DOHH2 (cell line): Measurements from ENCODE around the gene GLCE.

Experiments
- H3F3A ChIP-seq: fragments of 200-600 bp; sonication (generic), shearing (Covaris generic); 2 replicates; pipeline ENCODE4 v1.6.0; 2016; ENCODE audit warnings: antibody characterized with exemption, mild to moderate bottlenecking; ENCODE audit not compliant: control insufficient read depth, insufficient read depth
- H3K27ac ChIP-seq: fragments of 200-600 bp; sonication (generic); 2 replicates; pipeline ENCODE4 v1.5.1; 2014; ENCODE audit warnings: low read depth, mild to moderate bottlenecking, low read length, moderate library complexity
- H3K27me3 ChIP-seq: fragments of 200-600 bp; sonication (generic); 2 replicates; pipeline ENCODE4 v1.6.1; 2014; ENCODE audit warnings: mild to moderate bottlenecking, low read length, mixed read lengths; ENCODE audit not compliant: control insufficient read depth
- H3K36me3 ChIP-seq: fragments of 200-600 bp; sonication (generic); 2 replicates; pipeline ENCODE4 v1.6.1; 2014; ENCODE audit warnings: mild to moderate bottlenecking, low read length, moderate library complexity, mixed read lengths; ENCODE audit not compliant: control insufficient read depth
- H3K4me1 ChIP-seq: fragments of 200-600 bp; sonication (generic); 2 replicates; pipeline ENCODE4 v1.6.1; 2014; ENCODE audit warnings: mild to moderate bottlenecking, low read length, mixed read lengths; ENCODE audit not compliant: control insufficient read depth
- H3K4me2 ChIP-seq: fragments of 200-600 bp; sonication (generic); 2 replicates; pipeline ENCODE4 v1.6.0; 2014; ENCODE audit warnings: mild to moderate bottlenecking, low read length, moderate library complexity
- H3K4me3 ChIP-seq: fragments of 200-600 bp; sonication (generic); 2 replicates; pipeline ENCODE4 v1.5.1; 2014; ENCODE audit warnings: mild to moderate bottlenecking, low read length, mixed read lengths
- H3K79me2 ChIP-seq: fragments of 200-600 bp; sonication (generic); 2 replicates; pipeline ENCODE4 v1.6.1; 2014; ENCODE audit warnings: mild to moderate bottlenecking, low read length, mixed read lengths; ENCODE audit not compliant: control insufficient read depth
- H3K9me2 ChIP-seq: fragments of 200-600 bp; sonication (generic); replicated peaks from 2 replicates; pipeline ENCODE4 v1.6.1; 2014; ENCODE audit warnings: mild to moderate bottlenecking, low read length, mixed read lengths; ENCODE audit not compliant: control insufficient read depth
- H3K9me3 ChIP-seq: fragments of 200-600 bp; sonication (generic); 2 replicates; pipeline ENCODE4 v1.6.1; 2014; ENCODE audit warnings: antibody characterized with exemption, low read length, mixed read lengths; ENCODE audit not compliant: control insufficient read depth, insufficient read depth
- H4K20me1 ChIP-seq: fragments of 200-600 bp; sonication (generic); 2 replicates; pipeline ENCODE4 v1.6.0; 2014; ENCODE audit warnings: low read depth, mild to moderate bottlenecking, antibody characterized with exemption, low read length, moderate library complexity; ENCODE audit not compliant: control insufficient read depth, insufficient read depth
- CTCF ChIP-seq: fragments of 200-600 bp; sonication (generic); IDR thresholded peaks from one replicate; pipeline ENCODE4 v1.5.1; 2014; ENCODE audit warnings: antibody characterized with exemption, mild to moderate bottlenecking, low read depth, low read length; ENCODE audit not compliant: poor library complexity, severe bottlenecking
- EZH2phosphoT487 ChIP-seq: fragments of 200-600 bp; sonication (generic); IDR thresholded peaks from 2 replicates; pipeline ENCODE4 v1.6.1; 2017; ENCODE audit warnings: borderline replicate concordance, mild to moderate bottlenecking, antibody characterized with exemption, low read length, moderate library complexity, mixed read lengths

Gene GLCE

GRCh38 chr15:69128667-69129311 lies 31.6 kb upstream of the GLCE start:
- Histone ChIP-seq H3K9me2 (no peaks in the 10 kb centered on the region), H3K79me2 (no peaks in the 10 kb centered on the region), H3K9me3 (no peaks in the 10 kb centered on the region), H3K4me3 (no peak overlapping the region), H3K4me2 (no peak overlapping the region), H3K27me3 (no peaks in the 10 kb centered on the region), H3F3A (no peaks in the 10 kb centered on the region), H3K27ac (no peak overlapping the region), H4K20me1 (no peaks in the 10 kb centered on the region), H3K4me1 (peaks cover 14% of the 10 kb centered on the region), H3K36me3 (no peaks in the 10 kb centered on the region)
- TF ChIP-seq CTCF (no peak), EZH2phosphoT487 (no peak)

GRCh38 chr15:69131362-69132220 lies 28.8 kb upstream of the GLCE start:
- H3K4me1 ChIP-seq = peaks cover 14% of the 10 kb centered on the region
- TF ChIP-seq CTCF (no peak), EZH2phosphoT487 (no peak)
- no peaks in the 10 kb centered on the region for H3K9me2 ChIP-seq
- no peaks in the 10 kb centered on the region for H3K9me3 ChIP-seq
- H3K79me2 ChIP-seq = no peaks in the 10 kb centered on the region
- peak overlapping the region; percentile 12; the same call in 1 of the 2 replicates for H3K27ac ChIP-seq
- H4K20me1 ChIP-seq = no peaks in the 10 kb centered on the region
- no peaks in the 10 kb centered on the region for H3F3A ChIP-seq
- H3K27me3 ChIP-seq = no peaks in the 10 kb centered on the region
- no peaks in the 10 kb centered on the region for H3K36me3 ChIP-seq
- H3K4me2 ChIP-seq = peak overlapping the region; percentile 57
- H3K4me3 ChIP-seq = peak overlapping the region; percentile 37

GRCh38 chr15:69132430-69132829 lies 28.0 kb upstream of the GLCE start:
- H3K9me3 ChIP-seq = no peaks in the 10 kb centered on the region
- no peak overlapping the region for H3K27ac ChIP-seq
- no peaks in the 10 kb centered on the region for H3K9me2 ChIP-seq
- peak overlapping the region; percentile 57 for H3K4me2 ChIP-seq
- H4K20me1 ChIP-seq = no peaks in the 10 kb centered on the region
- H3K36me3 ChIP-seq = no peaks in the 10 kb centered on the region
- H3F3A ChIP-seq = no peaks in the 10 kb centered on the region
- no peak for TF ChIP-seq CTCF
- no peak for TF ChIP-seq EZH2phosphoT487
- H3K79me2 ChIP-seq = no peaks in the 10 kb centered on the region
- H3K4me3 ChIP-seq = peak overlapping the region; percentile 37
- H3K4me1 ChIP-seq = peaks cover 14% of the 10 kb centered on the region
- H3K27me3 ChIP-seq = no peaks in the 10 kb centered on the region
